GM15510 (cell line): ENCODE results near the gene PRDX5.

Source experiments
- POLR2A ChIP-seq: IDR thresholded peaks from 3 replicates; pipeline ENCODE4 v1.6.1; 2011; ENCODE audit warnings: borderline replicate concordance; ENCODE audit not compliant: insufficient read length; ENCODE audit errors: extremely low read depth

The PRDX5 gene

GRCh38 chr11:64356498-64357411, 38.8 kb downstream of the PRDX5 start:
- TF ChIP-seq POLR2A: no peak

GRCh38 chr11:64357446-64357845, 39.5 kb downstream of the PRDX5 start:
- no peak for TF ChIP-seq POLR2A

GRCh38 chr11:64357904-64358535, 40.1 kb downstream of the PRDX5 start:
- TF ChIP-seq POLR2A: no peak

- TF ChIP-seq POLR2A: no peak
Measured at GRCh38 chr11:64358536-64358906, 40.6 kb downstream of the PRDX5 start.

- TF ChIP-seq POLR2A: peak; percentile 75
Measured at GRCh38 chr11:64358907-64359711, 41.2 kb downstream of the PRDX5 start, which contains the start of gene RPS6KA4. TSS of gene RPS6KA4 (plus strand) at chr11:64359162. CDS start at chr11:64359236, 74 bp downstream.

- no peak for TF ChIP-seq POLR2A
Measured at GRCh38 chr11:64359712-64360445, 42.0 kb downstream of the PRDX5 start.

- TF ChIP-seq POLR2A: no peak
Measured at GRCh38 chr11:64360448-64360921, 42.6 kb downstream of the PRDX5 start.

- TF ChIP-seq POLR2A: no peak
Measured at GRCh38 chr11:64361659-64362058, 43.7 kb downstream of the PRDX5 start.

GRCh38 chr11:64362339-64362738, 44.4 kb downstream of the PRDX5 start:
- TF ChIP-seq POLR2A: no peak

- no peak for TF ChIP-seq POLR2A
Measured at GRCh38 chr11:64364435-64364834, 46.5 kb downstream of the PRDX5 start.

- TF ChIP-seq POLR2A: no peak
Measured at GRCh38 chr11:64364911-64365310, 47.0 kb downstream of the PRDX5 start.

GRCh38 chr11:64366751-64367150, 48.8 kb downstream of the PRDX5 start:
- no peak for TF ChIP-seq POLR2A

GRCh38 chr11:64367931-64368672, 50.2 kb downstream of the PRDX5 start:
- TF ChIP-seq POLR2A: no peak

- no peak for TF ChIP-seq POLR2A
Measured at GRCh38 chr11:64368673-64369074, 50.8 kb downstream of the PRDX5 start.
